Panc1 (cell line): ENCODE results near the gene AP1S2. TPM values are rescaled to one million over a fixed set of nuclear protein-coding genes. Genes with fewer than 3 reads are reported as not detected.

ENCODE experiments used
- ATAC-seq: fragments of 200-7000 bp; cut with Tn5 transposase; 2 replicates; pipeline ENCODE4 v1.9.1; 2020; ENCODE audit warnings: mild to moderate bottlenecking, moderate library complexity
- BruUV-seq: library from RNA; stranded (reverse); fragments of 400-500 nt; replicated peaks from 2 replicates; lab custom pipeline; 2021; lab: Mats Ljungman, UMichigan
- CTCF ChIA-PET: fragments of 300-600 bp; sonication (Branson Sonifier 250); formaldehyde crosslinking; loops from one replicate; lab custom pipeline; 2022; ENCODE audit warnings: antibody characterized with exemption; lab: Charles Lee
- POLR2A ChIA-PET: fragments of 300-600 bp; sonication (Branson Sonifier 250); formaldehyde crosslinking; loops from one replicate; lab custom pipeline; 2022; ENCODE audit warnings: antibody characterized with exemption; lab: Charles Lee
- DNase-seq: peaks from one replicate; pipeline ENCODE4 v3.0.0-alpha.2; 2010; ENCODE audit warnings: low read depth, low spot score
- H3K27ac ChIP-seq: 2 replicates; pipeline ENCODE4 v1.5.1; 2011; ENCODE audit warnings: mild to moderate bottlenecking, low read length, inconsistent platforms
- H3K27me3 ChIP-seq: fragments of 200-500 bp; sonication (Bioruptor generic); 2 replicates; pipeline ENCODE4 v1.6.0; 2014; ENCODE audit warnings: low read length, inconsistent platforms; ENCODE audit not compliant: control insufficient read depth, insufficient read depth
- H3K36me3 ChIP-seq: fragments of 200-500 bp; sonication (Bioruptor generic); 2 replicates; pipeline ENCODE4 v1.5.1; 2014; ENCODE audit warnings: inconsistent platforms, mild to moderate bottlenecking, low read length, moderate library complexity; ENCODE audit not compliant: control insufficient read depth, insufficient read depth
- H3K4me1 ChIP-seq: 2 replicates; pipeline ENCODE4 v1.5.1; 2011; ENCODE audit warnings: inconsistent platforms, mild to moderate bottlenecking, low read length, moderate library complexity; ENCODE audit not compliant: control insufficient read depth, insufficient read depth
- H3K4me3 ChIP-seq, 2 experiments: 2 replicates each; pipeline ENCODE4 v1.5.1; 2011 to 2012; ENCODE audit warnings: low read depth in 2 of 2, low read length in 2 of 2, mild to moderate bottlenecking in 2 of 2, inconsistent platforms in 1 of 2, moderate library complexity in 1 of 2
- H3K9me3 ChIP-seq: fragments of 200-500 bp; sonication (Bioruptor generic); 2 replicates; pipeline ENCODE4 v1.5.1; 2014; ENCODE audit warnings: low read depth, mild to moderate bottlenecking, inconsistent platforms, low read length, moderate library complexity; ENCODE audit not compliant: control insufficient read depth, insufficient read depth
- POLR2AphosphoS5 ChIP-seq: IDR thresholded peaks from 2 replicates; pipeline ENCODE4 v1.6.1; 2012; ENCODE audit warnings: mild to moderate bottlenecking, low read depth, low read length, moderate library complexity
- REST ChIP-seq, 2 experiments: IDR thresholded peaks; 2 replicates each; pipeline ENCODE4 v1.6.1; 2011 to 2012; ENCODE audit warnings: low read depth in 2 of 2, control low read depth in 1 of 2, low read length in 1 of 2, mild to moderate bottlenecking in 1 of 2, moderate library complexity in 1 of 2; ENCODE audit not compliant: insufficient read depth in 1 of 2
- SIN3A ChIP-seq: IDR thresholded peaks from 2 replicates; pipeline ENCODE4 v1.6.1; 2012; ENCODE audit warnings: low read depth, mild to moderate bottlenecking, low read length, moderate library complexity, borderline replicate concordance; ENCODE audit not compliant: insufficient read depth
- TCF7L2 ChIP-seq: IDR thresholded peaks from 2 replicates; pipeline ENCODE4 v1.6.1; 2011; ENCODE audit warnings: mild to moderate bottlenecking, low read depth, low read length, inconsistent platforms
- in situ Hi-C: cut with HindIII; loops from 2 replicates; pipeline ENCODE4 v1.10.0; 2016; ENCODE audit warnings: low sequenced_read_pairs, low pct_unique_long_range_greater_than_20kb
- intact Hi-C: fragments of 100-400 bp; cut with micrococcal nuclease; formaldehyde crosslinking; loops from one replicate; pipeline ENCODE4 v1.10.0; 2022; ENCODE audit not compliant: unreplicated experiment
- total RNA-seq: library from RNA; stranded (reverse); gene quantifications from one replicate; pipeline ENCODE4 v1.2.1, GENCODE V29; 2021; ENCODE audit not compliant: unreplicated experiment
- TF ChIP-seq, protein P1 (sequence below): fragments of 450-650 bp; IDR thresholded peaks from 2 replicates; pipeline ENCODE4 v1.5.1; 2017; ENCODE audit warnings: mild to moderate bottlenecking

The AP1S2 gene
- total RNA-seq, 1 experiment from 2014 or later, result 14.7 TPM

DNA sequence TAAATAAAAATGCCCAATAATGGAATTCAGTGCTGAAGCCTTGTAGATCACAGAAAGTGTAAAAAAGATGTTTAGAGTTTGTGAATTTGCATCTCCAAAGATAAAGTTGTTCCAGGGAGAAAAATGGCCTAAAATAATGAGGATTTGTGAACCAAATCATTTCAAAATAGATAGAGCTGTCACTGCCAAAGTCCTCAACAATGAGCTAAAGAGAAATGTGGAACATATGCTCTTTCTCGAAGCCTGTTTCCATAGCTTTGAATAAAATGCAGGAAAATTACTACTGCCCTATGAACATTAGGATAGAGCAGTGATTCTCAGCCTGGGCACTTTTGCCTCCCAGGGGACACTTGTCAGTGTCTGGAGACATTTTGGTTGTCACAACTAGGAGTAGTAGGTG, 3.4 kb upstream of the AP1S2 start:
- no peaks in the 10 kb centered on the region for H3K27me3 ChIP-seq
- no peaks in the 10 kb centered on the region for H3K4me1 ChIP-seq
- H3K9me3 ChIP-seq, result no peaks in the 10 kb centered on the region
- TF ChIP-seq, protein P1, sequence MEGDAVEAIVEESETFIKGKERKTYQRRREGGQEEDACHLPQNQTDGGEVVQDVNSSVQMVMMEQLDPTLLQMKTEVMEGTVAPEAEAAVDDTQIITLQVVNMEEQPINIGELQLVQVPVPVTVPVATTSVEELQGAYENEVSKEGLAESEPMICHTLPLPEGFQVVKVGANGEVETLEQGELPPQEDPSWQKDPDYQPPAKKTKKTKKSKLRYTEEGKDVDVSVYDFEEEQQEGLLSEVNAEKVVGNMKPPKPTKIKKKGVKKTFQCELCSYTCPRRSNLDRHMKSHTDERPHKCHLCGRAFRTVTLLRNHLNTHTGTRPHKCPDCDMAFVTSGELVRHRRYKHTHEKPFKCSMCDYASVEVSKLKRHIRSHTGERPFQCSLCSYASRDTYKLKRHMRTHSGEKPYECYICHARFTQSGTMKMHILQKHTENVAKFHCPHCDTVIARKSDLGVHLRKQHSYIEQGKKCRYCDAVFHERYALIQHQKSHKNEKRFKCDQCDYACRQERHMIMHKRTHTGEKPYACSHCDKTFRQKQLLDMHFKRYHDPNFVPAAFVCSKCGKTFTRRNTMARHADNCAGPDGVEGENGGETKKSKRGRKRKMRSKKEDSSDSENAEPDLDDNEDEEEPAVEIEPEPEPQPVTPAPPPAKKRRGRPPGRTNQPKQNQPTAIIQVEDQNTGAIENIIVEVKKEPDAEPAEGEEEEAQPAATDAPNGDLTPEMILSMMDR, result no peak
- TF ChIP-seq POLR2AphosphoS5 (no peak), TCF7L2 (no peak), REST (IDR thresholded peaks at IDR 0.05; ENCODE audit: insufficient read depth in 1 of 2, low read depth in 2 of 2, low read length in 1 of 2) (no peak), SIN3A (no peak)
- in situ Hi-C loops, result no loop called here
- H3K4me3 ChIP-seq, result no peak overlapping the region
- H3K36me3 ChIP-seq, result no peaks in the 10 kb centered on the region
- intact Hi-C loops, result no loop called here
- ChIA-PET POLR2A (no interaction called here), CTCF (no interaction called here)
- no peak overlapping the region for H3K27ac ChIP-seq
- ATAC-seq (no peak), DNase-seq (no peak)
- BruUV-seq, result no TSS peak

- Histone ChIP-seq H3K4me3 (no peak overlapping the region), H3K9me3 (no peaks in the 10 kb centered on the region), H3K36me3 (no peaks in the 10 kb centered on the region), H3K27ac (no peak overlapping the region), H3K27me3 (no peaks in the 10 kb centered on the region), H3K4me1 (no peaks in the 10 kb centered on the region)
- TF ChIP-seq REST (IDR thresholded peaks at IDR 0.05; ENCODE audit: insufficient read depth in 1 of 2, low read depth in 2 of 2, low read length in 1 of 2), result no peak
- ChIA-PET CTCF (no interaction called here), POLR2A (no interaction called here)
- ATAC-seq (no peak), DNase-seq (no peak)
- in situ Hi-C loops, result no loop called here
- no TSS peak for BruUV-seq
- intact Hi-C loops, result no loop called here
Observed at GRCh38 chrX:15856636-15857035, 2.0 kb upstream of the AP1S2 start.
